ENCODE measurements around the gene RHOBTB3.
"Not testable (repeated sequence)": the region's sequence is repeated elsewhere in the genome, so short reads cannot be mapped to it uniquely, and the experiment has no call there.

Gene RHOBTB3

GRCh38 chr5:95822043-95822541 lies 91.0 kb downstream of the RHOBTB3 start:
- H3K4me3 Mint-ChIP-seq = peak overlapping the region; percentile 93
- H3K36me3 Mint-ChIP-seq = no peaks in the 10 kb centered on the region
- no peaks in the 10 kb centered on the region for H3K9me3 Mint-ChIP-seq
- H3K27ac Mint-ChIP-seq = peak overlapping the region; percentile 76
- H3K4me1 Mint-ChIP-seq = peaks cover 60% of the 10 kb centered on the region
- peak; percentile 86 for ATAC-seq
- no peaks in the 10 kb centered on the region for H3K27me3 Mint-ChIP-seq

- no peaks in the 10 kb centered on the region for H3K9me3 Mint-ChIP-seq
- H3K4me1 Mint-ChIP-seq = peaks cover 56% of the 10 kb centered on the region
- H3K27ac Mint-ChIP-seq = peak within 1 kb of the TSS; percentile 76
- H3K27me3 Mint-ChIP-seq = no peaks in the 10 kb centered on the region
- H3K4me3 Mint-ChIP-seq = peak within 1 kb of the TSS; percentile 93
- no peaks in the 10 kb centered on the region for H3K36me3 Mint-ChIP-seq
- ATAC-seq = peak; percentile 67
Measured at GRCh38 chr5:95822542-95823181, 91.5 kb downstream of the RHOBTB3 start, which contains the start of gene GLRX. Gene GLRX (minus strand): TSS chr5:95822726. CDS start chr5:95822662, 64 bp downstream.

GRCh38 chr5:95823218-95823737 lies 92.1 kb downstream of the RHOBTB3 start:
- Mint-ChIP-seq H3K4me1 (peaks cover 50% of the 10 kb centered on the region), H3K36me3 (no peaks in the 10 kb centered on the region), H3K4me3 (peak overlapping the region; percentile 93), H3K9me3 (no peaks in the 10 kb centered on the region), H3K27me3 (no peaks in the 10 kb centered on the region), H3K27ac (peak overlapping the region; percentile 76)
- ATAC-seq = no peak

- ATAC-seq = peak; percentile 25
- peak overlapping the region; percentile 76 for H3K27ac Mint-ChIP-seq
- H3K9me3 Mint-ChIP-seq = no peaks in the 10 kb centered on the region
- H3K4me1 Mint-ChIP-seq = peaks cover 43% of the 10 kb centered on the region
- no peaks in the 10 kb centered on the region for H3K27me3 Mint-ChIP-seq
- H3K4me3 Mint-ChIP-seq = peak overlapping the region; percentile 64
- no peaks in the 10 kb centered on the region for H3K36me3 Mint-ChIP-seq
Measured at GRCh38 chr5:95823738-95824609, 92.8 kb downstream of the RHOBTB3 start.

GRCh38 chr5:95824747-95825146 lies 93.6 kb downstream of the RHOBTB3 start:
- Mint-ChIP-seq H3K4me1 (peaks cover 37% of the 10 kb centered on the region), H3K27me3 (no peaks in the 10 kb centered on the region), H3K4me3 (no peak overlapping the region), H3K9me3 (no peaks in the 10 kb centered on the region), H3K36me3 (no peaks in the 10 kb centered on the region), H3K27ac (peak overlapping the region; percentile 76)
- ATAC-seq = no peak

GRCh38 chr5:95825495-95825894 lies 94.4 kb downstream of the RHOBTB3 start:
- no peaks in the 10 kb centered on the region for H3K27me3 Mint-ChIP-seq
- ATAC-seq = no peak
- no peak overlapping the region for H3K4me3 Mint-ChIP-seq
- peaks cover 37% of the 10 kb centered on the region for H3K4me1 Mint-ChIP-seq
- H3K9me3 Mint-ChIP-seq = no peaks in the 10 kb centered on the region
- H3K27ac Mint-ChIP-seq = peak overlapping the region; percentile 25
- H3K36me3 Mint-ChIP-seq = no peaks in the 10 kb centered on the region

GRCh38 chr5:95826949-95827891 lies 96.1 kb downstream of the RHOBTB3 start:
- ATAC-seq = no peak
- no peak overlapping the region for H3K4me3 Mint-ChIP-seq
- H3K27ac Mint-ChIP-seq = peak overlapping the region; percentile 6
- H3K9me3 Mint-ChIP-seq = no peaks in the 10 kb centered on the region
- no peaks in the 10 kb centered on the region for H3K36me3 Mint-ChIP-seq
- H3K27me3 Mint-ChIP-seq = no peaks in the 10 kb centered on the region
- H3K4me1 Mint-ChIP-seq = peaks cover 25% of the 10 kb centered on the region

GRCh38 chr5:95827892-95828246 lies 96.7 kb downstream of the RHOBTB3 start:
- H3K27me3 Mint-ChIP-seq = no peaks in the 10 kb centered on the region
- no peak overlapping the region for H3K4me3 Mint-ChIP-seq
- no peak for ATAC-seq
- peak overlapping the region; percentile 6 for H3K27ac Mint-ChIP-seq
- no peaks in the 10 kb centered on the region for H3K36me3 Mint-ChIP-seq
- no peaks in the 10 kb centered on the region for H3K9me3 Mint-ChIP-seq
- peaks cover 27% of the 10 kb centered on the region for H3K4me1 Mint-ChIP-seq

- Mint-ChIP-seq H3K27me3 (no peaks in the 10 kb centered on the region), H3K4me3 (no peak overlapping the region), H3K4me1 (peaks cover 31% of the 10 kb centered on the region), H3K36me3 (no peaks in the 10 kb centered on the region), H3K9me3 (no peaks in the 10 kb centered on the region), H3K27ac (no peak overlapping the region)
- no peak for ATAC-seq
Measured at GRCh38 chr5:95830226-95830625, 99.1 kb downstream of the RHOBTB3 start.

- peak overlapping the region; percentile 22 for H3K27ac Mint-ChIP-seq
- H3K4me1 Mint-ChIP-seq = peaks cover 41% of the 10 kb centered on the region
- H3K4me3 Mint-ChIP-seq = no peak overlapping the region
- no peak for ATAC-seq
- H3K9me3 Mint-ChIP-seq = no peaks in the 10 kb centered on the region
- no peaks in the 10 kb centered on the region for H3K36me3 Mint-ChIP-seq
- H3K27me3 Mint-ChIP-seq = no peaks in the 10 kb centered on the region
Measured at GRCh38 chr5:95832664-95833063, 101.5 kb downstream of the RHOBTB3 start.

- H3K4me1 Mint-ChIP-seq = peaks cover 53% of the 10 kb centered on the region
- H3K27ac Mint-ChIP-seq = peak overlapping the region; percentile 76
- no peaks in the 10 kb centered on the region for H3K36me3 Mint-ChIP-seq
- H3K9me3 Mint-ChIP-seq = no peaks in the 10 kb centered on the region
- H3K4me3 Mint-ChIP-seq = peak overlapping the region; percentile 60
- no peaks in the 10 kb centered on the region for H3K27me3 Mint-ChIP-seq
- ATAC-seq = no peak
Measured at GRCh38 chr5:95835682-95836385, 104.7 kb downstream of the RHOBTB3 start.

GRCh38 chr5:95836544-95836943 lies 105.4 kb downstream of the RHOBTB3 start:
- Mint-ChIP-seq H3K36me3 (no peaks in the 10 kb centered on the region), H3K4me3 (no peak overlapping the region), H3K9me3 (no peaks in the 10 kb centered on the region), H3K27me3 (no peaks in the 10 kb centered on the region), H3K4me1 (peaks cover 60% of the 10 kb centered on the region), H3K27ac (peak overlapping the region; percentile 76)
- no peak for ATAC-seq

GRCh38 chr5:95836971-95837370 lies 105.8 kb downstream of the RHOBTB3 start:
- not testable (repeated sequence) for H3K27me3 Mint-ChIP-seq, H3K4me3 Mint-ChIP-seq, ATAC-seq, H3K9me3 Mint-ChIP-seq, H3K36me3 Mint-ChIP-seq
- Mint-ChIP-seq H3K4me1 (peaks cover 60% of the 10 kb centered on the region), H3K27ac (peak overlapping the region; percentile 76)

- peak overlapping the region; percentile 76 for H3K27ac Mint-ChIP-seq
- ATAC-seq = no peak
- H3K9me3 Mint-ChIP-seq = no peaks in the 10 kb centered on the region
- no peaks in the 10 kb centered on the region for H3K27me3 Mint-ChIP-seq
- peaks cover 59% of the 10 kb centered on the region for H3K4me1 Mint-ChIP-seq
- H3K4me3 Mint-ChIP-seq = no peak overlapping the region
- H3K36me3 Mint-ChIP-seq = no peaks in the 10 kb centered on the region
Measured at GRCh38 chr5:95837492-95837891, 106.4 kb downstream of the RHOBTB3 start.

All from stimulated activated memory B cell treated with anti-CD40 and anti-IgM and Interleukin-4, amounts not matched to agents 10 μg/mL and 1 μg/mL and 100 μg/mL, for 72 hours (primary cell).